Fibroblast of pulmonary artery (primary cell): ENCODE measurements around the gene CAPN10.

Experiments
- DNase-seq: peaks from one replicate; pipeline ENCODE4 v3.0.0-alpha.2; 2010; ENCODE audit warnings: low read depth
- H3K4me3 ChIP-seq: replicated peaks from 2 replicates; pipeline ENCODE4 v1.5.1; 2011; ENCODE audit warnings: low read depth, mild to moderate bottlenecking, control low read depth, low read length, moderate library complexity
- CTCF ChIP-seq: IDR thresholded peaks from 2 replicates; pipeline ENCODE4 v1.5.1; 2011; ENCODE audit warnings: mild to moderate bottlenecking, control low read depth, low read length, inconsistent platforms; ENCODE audit errors: missing control alignments

Gene CAPN10

DNA sequence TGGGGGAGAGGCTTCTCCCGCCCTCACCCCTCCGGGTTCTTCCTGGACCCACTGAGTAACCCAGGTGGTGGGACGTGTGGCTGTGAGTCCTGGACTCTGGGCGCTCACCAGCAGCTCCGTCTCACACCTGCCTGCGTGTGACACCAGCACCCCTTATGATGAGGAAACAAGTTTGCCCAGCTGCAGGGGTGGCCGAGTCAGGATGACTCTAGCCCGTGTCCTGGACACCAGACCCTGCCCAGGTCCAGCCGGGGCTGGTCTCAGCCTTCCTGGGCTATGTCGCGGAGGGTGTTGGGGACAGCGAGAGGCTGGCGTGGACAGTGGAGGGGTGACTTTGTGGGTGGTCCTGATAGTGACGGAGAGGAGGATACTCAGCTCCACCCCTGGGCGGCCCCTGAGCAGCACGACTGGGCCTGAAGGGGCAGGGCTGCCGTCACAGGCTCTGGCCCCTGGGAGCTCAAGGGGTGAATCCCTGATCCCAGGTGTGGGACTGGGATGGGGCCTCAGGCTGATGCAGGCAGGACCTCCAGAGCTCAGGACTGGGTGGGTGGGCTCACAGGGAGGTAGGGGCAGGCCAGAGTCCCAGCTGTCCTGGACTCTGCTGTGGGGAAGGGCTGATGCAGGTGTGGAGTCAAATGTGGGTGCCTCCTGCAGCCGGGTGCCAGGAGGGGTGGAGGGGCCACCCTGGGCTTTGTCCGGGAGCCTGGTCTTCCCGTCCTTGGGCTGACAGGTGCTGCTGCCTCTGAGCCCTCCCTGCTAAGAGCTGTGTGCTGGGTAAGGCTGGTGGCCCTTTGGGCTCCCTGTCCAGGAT is 42.5 kb downstream of the CAPN10 start:
- TF ChIP-seq CTCF: no peak
- H3K4me3 ChIP-seq: no peak overlapping the region
- DNase-seq: no peak

GRCh38 chr2:240629619-240629967 is 43.1 kb downstream of the CAPN10 start:
- no peak for TF ChIP-seq CTCF
- no peak overlapping the region for H3K4me3 ChIP-seq
- no peak for DNase-seq

- DNase-seq: no peak
- H3K4me3 ChIP-seq: no peak overlapping the region
- no peak for TF ChIP-seq CTCF
Measured at GRCh38 chr2:240629968-240630770, 43.6 kb downstream of the CAPN10 start.

DNA sequence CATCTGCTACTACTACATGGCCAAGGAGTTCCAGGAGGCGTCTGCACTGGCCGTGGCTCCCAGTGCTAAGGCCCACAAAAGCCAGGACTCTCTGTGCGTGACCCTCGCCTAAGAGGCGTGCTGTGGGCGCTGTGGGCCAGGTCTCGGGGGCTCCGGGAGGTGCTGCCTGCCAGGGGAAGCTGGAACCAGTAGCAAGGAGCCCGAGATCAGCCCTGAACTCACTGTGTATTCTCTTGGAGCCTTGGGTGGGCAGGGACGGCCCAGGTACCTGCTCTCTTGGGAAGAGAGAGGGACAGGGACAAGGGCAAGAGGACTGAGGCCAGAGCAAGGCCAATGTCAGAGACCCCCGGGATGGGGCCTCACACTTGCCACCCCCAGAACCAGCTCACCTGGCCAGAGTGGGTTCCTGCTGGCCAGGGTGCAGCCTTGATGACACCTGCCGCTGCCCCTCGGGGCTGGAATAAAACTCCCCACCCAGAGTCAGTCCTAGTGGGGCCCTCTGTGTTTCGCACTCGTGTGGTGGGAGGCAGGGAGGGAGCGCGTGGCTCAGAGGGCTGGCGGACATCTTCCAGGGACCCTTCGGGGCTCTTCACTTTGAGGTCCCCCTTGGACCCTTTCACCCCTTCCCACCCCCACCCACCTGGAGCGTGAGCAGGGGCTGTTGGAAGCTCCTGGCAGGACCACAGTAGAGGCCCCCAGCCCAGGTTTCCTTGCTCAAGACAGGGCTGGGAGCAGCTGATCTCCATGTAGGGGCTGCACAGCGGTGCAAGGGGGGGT is 44.4 kb downstream of the CAPN10 start:
- no peak for TF ChIP-seq CTCF
- no peak overlapping the region for H3K4me3 ChIP-seq
- no peak for DNase-seq

GRCh38 chr2:240631548-240632305 is 45.2 kb downstream of the CAPN10 start:
- no peak overlapping the region for H3K4me3 ChIP-seq
- TF ChIP-seq CTCF: no peak
- DNase-seq: no peak

DNA sequence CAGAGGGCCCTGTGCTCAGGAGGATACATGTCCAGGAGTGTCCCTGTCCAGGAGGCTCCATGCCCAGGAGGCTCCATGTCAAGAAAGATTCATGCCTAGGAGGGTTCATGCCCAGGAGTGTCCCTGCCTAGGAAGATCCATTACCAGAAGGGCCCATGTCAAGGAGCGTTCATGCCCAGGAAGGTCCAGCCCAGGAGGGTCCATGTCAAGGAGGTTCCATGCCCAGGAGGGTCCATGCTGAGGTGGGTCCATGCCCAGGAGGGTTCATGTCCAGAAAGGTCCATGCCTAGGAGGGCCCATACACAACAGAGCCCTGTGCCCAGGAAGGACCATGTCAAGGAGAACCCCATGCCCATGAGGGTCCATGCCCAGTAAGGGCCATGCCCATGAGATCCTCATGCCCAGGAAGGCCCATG is 45.8 kb downstream of the CAPN10 start:
- no peak for DNase-seq
- TF ChIP-seq CTCF: no peak
- no peak overlapping the region for H3K4me3 ChIP-seq
